GM18517 (cell line): ENCODE results near the gene SYCE3.

Experiments
- ATAC-seq: cut with Tn5 transposase; IDR thresholded peaks from one replicate; pipeline ENCODE4 v1.9.1; 2021; ENCODE audit warnings: mild to moderate bottlenecking, moderate library complexity; ENCODE audit not compliant: unreplicated experiment

SYCE3 gene

GRCh38 chr22:50576806-50577696, 14.3 kb upstream of the SYCE3 start:
- no peak for ATAC-seq

- no peak for ATAC-seq
Measured at GRCh38 chr22:50576070-50576469, 13.4 kb upstream of the SYCE3 start.

GRCh38 chr22:50575426-50575941, 12.8 kb upstream of the SYCE3 start:
- no peak for ATAC-seq

GRCh38 chr22:50574383-50574755, 11.7 kb upstream of the SYCE3 start:
- no peak for ATAC-seq

- no peak for ATAC-seq
Measured at GRCh38 chr22:50573491-50574382, 11.0 kb upstream of the SYCE3 start.

- no peak for ATAC-seq
Measured at GRCh38 chr22:50572965-50573364, 10.2 kb upstream of the SYCE3 start.

GRCh38 chr22:50571264-50572175, 8.8 kb upstream of the SYCE3 start:
- ATAC-seq, result no peak

GRCh38 chr22:50570861-50571260, 8.1 kb upstream of the SYCE3 start:
- ATAC-seq, result no peak

- no peak for ATAC-seq
Measured at GRCh38 chr22:50569896-50570535, 7.3 kb upstream of the SYCE3 start.

GRCh38 chr22:50569041-50569459, 6.3 kb upstream of the SYCE3 start:
- ATAC-seq, result no peak

- no peak for ATAC-seq
Measured at GRCh38 chr22:50568626-50569025, 5.9 kb upstream of the SYCE3 start.

- no peak for ATAC-seq
Measured at GRCh38 chr22:50567721-50568252, 5.1 kb upstream of the SYCE3 start.

GRCh38 chr22:50564289-50564688, 1.6 kb upstream of the SYCE3 start:
- no peak for ATAC-seq

GRCh38 chr22:50563413-50564160, 868 bp upstream of the SYCE3 start:
- peak; percentile 13 for ATAC-seq

GRCh38 chr22:50561401-50562358, 1.0 kb downstream of the SYCE3 start:
- no peak for ATAC-seq

GRCh38 chr22:50560034-50560433, 2.7 kb downstream of the SYCE3 start:
- ATAC-seq, result no peak

GRCh38 chr22:50556703-50557102, 6.0 kb downstream of the SYCE3 start:
- no peak for ATAC-seq

- ATAC-seq, result no peak
Measured at GRCh38 chr22:50553310-50553709, 9.4 kb downstream of the SYCE3 start.
